Hepatocyte (in vitro differentiated cells): ENCODE results near the gene PCBP3.

Experiments used
- CTCF ChIP-seq: fragments of 200-600 bp; sonication (generic); IDR thresholded peaks from 2 replicates; pipeline ENCODE4 v1.5.1; 2016; ENCODE audit warnings: antibody characterized with exemption, mild to moderate bottlenecking; ENCODE audit not compliant: poor library complexity
- EZH2 ChIP-seq: fragments of 200-600 bp; sonication (generic); IDR thresholded peaks from 2 replicates; pipeline ENCODE4 v1.6.1; 2016; ENCODE audit warnings: antibody characterized with exemption, mild to moderate bottlenecking, borderline replicate concordance
- EZH2phosphoT487 ChIP-seq: fragments of 200-600 bp; sonication (generic); IDR thresholded peaks from one replicate; pipeline ENCODE4 v1.6.1; 2018; ENCODE audit warnings: antibody characterized with exemption, mild to moderate bottlenecking, low read depth, moderate library complexity; ENCODE audit not compliant: unreplicated experiment, severe bottlenecking

GRCh38 chr21:45982758-45983648 is 339.5 kb downstream of the PCBP3 start:
- TF ChIP-seq CTCF (no peak), EZH2 (no peak), EZH2phosphoT487 (no peak)
